Stimulated activated CD8-positive, alpha-beta memory T cell treated with anti-CD3 and anti-CD28 coated beads, Interleukin-12 subunit alpha, Interleukin-12 subunit beta, amount 100 ng/mL, for 1 hour (primary cell): ENCODE measurements around the gene CENPF.

Experiments
- DNase-seq: peaks from one replicate; pipeline ENCODE4 v3.0.0-alpha.2; 2020; ENCODE audit warnings: low read depth

The CENPF gene

DNA sequence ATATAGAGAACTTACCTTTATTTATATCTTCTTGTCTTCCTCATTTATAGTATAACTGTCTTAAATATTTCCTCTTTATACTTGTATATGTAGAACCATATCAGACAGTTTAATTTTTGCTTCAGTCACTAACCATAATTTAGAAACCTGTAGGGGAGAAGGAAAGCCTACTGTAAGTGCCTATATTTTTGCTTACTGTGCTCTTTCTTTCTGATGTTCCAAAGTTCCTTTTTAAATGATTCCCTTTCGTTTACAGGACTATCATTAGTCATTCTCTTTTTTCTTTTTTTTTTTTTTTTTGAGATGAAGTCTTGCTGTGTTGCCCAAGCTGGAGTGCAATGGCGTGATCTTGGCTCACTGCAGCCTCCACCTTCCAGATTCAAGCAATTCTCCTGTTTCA lies 109.7 kb downstream of the CENPF start:
- no peak for DNase-seq
